T-helper 1 cell treated with Interleukin-12 subunit alpha and Interleukin-12 subunit beta and Interleukin-4 antibody, amounts not matched to agents 30 μg/mL and 1 μg/mL, for 36 hours (primary cell): ENCODE measurements around the gene ST6GALNAC3.

Experiments
- H3K27ac Mint-ChIP-seq: one replicate; pipeline ENCODE4 v1.8.0; 2021; ENCODE audit warnings: mild to moderate bottlenecking, mixed read lengths
- H3K27me3 Mint-ChIP-seq: one replicate; pipeline ENCODE4 v1.8.0; 2021; ENCODE audit warnings: low read depth, mixed read lengths
- H3K36me3 Mint-ChIP-seq: one replicate; pipeline ENCODE4 v1.8.0; 2021; ENCODE audit warnings: low read depth, mixed read lengths
- H3K4me1 Mint-ChIP-seq: one replicate; pipeline ENCODE4 v1.8.0; 2021; ENCODE audit warnings: low read depth, mixed read lengths
- H3K4me3 Mint-ChIP-seq: one replicate; pipeline ENCODE4 v1.8.0; 2021; ENCODE audit warnings: mild to moderate bottlenecking, moderate library complexity, mixed read lengths
- H3K9me3 Mint-ChIP-seq: one replicate; pipeline ENCODE4 v1.8.0; 2021; ENCODE audit warnings: mixed read lengths

The ST6GALNAC3 gene

DNA sequence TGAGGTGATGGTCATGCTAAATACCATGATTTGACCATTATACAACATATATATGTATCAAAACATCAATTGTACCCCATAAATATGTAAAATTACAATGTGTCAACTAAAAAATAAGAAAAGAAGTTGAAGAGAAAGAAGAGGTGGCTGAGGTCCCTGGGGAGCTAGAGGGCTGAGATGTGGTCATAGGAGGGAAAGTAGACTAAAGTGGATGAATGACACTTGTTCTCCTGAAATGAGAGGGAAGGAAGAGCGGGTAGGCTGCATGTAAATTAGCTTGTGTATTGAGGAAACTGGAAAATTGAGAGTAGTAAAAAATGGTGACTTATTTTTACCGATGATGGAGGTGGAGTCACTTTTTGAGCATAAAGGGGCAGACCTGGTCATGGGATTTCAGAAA is 117.0 kb downstream of the ST6GALNAC3 start:
- Mint-ChIP-seq H3K4me3 (no peak overlapping the region), H3K4me1 (no peaks in the 10 kb centered on the region), H3K36me3 (no peaks in the 10 kb centered on the region), H3K9me3 (no peaks in the 10 kb centered on the region), H3K27me3 (no peaks in the 10 kb centered on the region), H3K27ac (no peak overlapping the region)

DNA sequence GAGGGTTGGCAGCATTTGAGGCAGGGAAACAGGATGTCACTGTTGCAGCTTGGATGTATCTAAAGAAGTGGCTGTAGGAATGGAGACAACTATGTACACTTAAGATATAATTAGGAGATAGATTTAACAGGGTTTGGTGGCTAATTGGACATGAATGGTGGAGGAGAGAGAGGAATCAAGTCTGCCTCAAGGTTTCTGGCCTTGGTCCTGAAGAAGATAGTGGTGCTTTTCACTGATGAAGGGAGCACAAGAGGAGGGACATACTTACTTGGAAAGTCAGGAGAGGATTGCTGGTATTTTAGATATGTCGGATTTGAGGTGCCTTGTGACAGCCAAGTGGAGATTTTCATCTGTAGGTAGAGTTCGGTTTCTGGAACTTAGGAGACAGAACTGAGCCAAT is 123.9 kb downstream of the ST6GALNAC3 start:
- Mint-ChIP-seq H3K27me3 (no peaks in the 10 kb centered on the region), H3K4me1 (no peaks in the 10 kb centered on the region)

GRCh38 chr1:76202670-76203069 is 128.1 kb downstream of the ST6GALNAC3 start:
- H3K36me3 Mint-ChIP-seq: no peaks in the 10 kb centered on the region
- H3K4me3 Mint-ChIP-seq: no peak overlapping the region
- H3K9me3 Mint-ChIP-seq: no peaks in the 10 kb centered on the region
- no peaks in the 10 kb centered on the region for H3K27me3 Mint-ChIP-seq
- no peak overlapping the region for H3K27ac Mint-ChIP-seq
- no peaks in the 10 kb centered on the region for H3K4me1 Mint-ChIP-seq

More for the DNA sequence above, 123.9 kb downstream of the ST6GALNAC3 start:
- H3K27ac Mint-ChIP-seq: no peak overlapping the region
- no peak overlapping the region for H3K4me3 Mint-ChIP-seq
- no peaks in the 10 kb centered on the region for H3K36me3 Mint-ChIP-seq
- H3K9me3 Mint-ChIP-seq: no peaks in the 10 kb centered on the region

GRCh38 chr1:76203127-76203526 is 128.6 kb downstream of the ST6GALNAC3 start:
- Mint-ChIP-seq H3K27me3 (no peaks in the 10 kb centered on the region), H3K36me3 (no peaks in the 10 kb centered on the region), H3K9me3 (no peaks in the 10 kb centered on the region), H3K27ac (no peak overlapping the region), H3K4me3 (no peak overlapping the region), H3K4me1 (no peaks in the 10 kb centered on the region)

- H3K9me3 Mint-ChIP-seq: no peaks in the 10 kb centered on the region
- no peak overlapping the region for H3K27ac Mint-ChIP-seq
- no peaks in the 10 kb centered on the region for H3K36me3 Mint-ChIP-seq
- no peaks in the 10 kb centered on the region for H3K4me1 Mint-ChIP-seq
- no peak overlapping the region for H3K4me3 Mint-ChIP-seq
- H3K27me3 Mint-ChIP-seq: no peaks in the 10 kb centered on the region
Measured at GRCh38 chr1:76209238-76209637, 134.7 kb downstream of the ST6GALNAC3 start.

DNA sequence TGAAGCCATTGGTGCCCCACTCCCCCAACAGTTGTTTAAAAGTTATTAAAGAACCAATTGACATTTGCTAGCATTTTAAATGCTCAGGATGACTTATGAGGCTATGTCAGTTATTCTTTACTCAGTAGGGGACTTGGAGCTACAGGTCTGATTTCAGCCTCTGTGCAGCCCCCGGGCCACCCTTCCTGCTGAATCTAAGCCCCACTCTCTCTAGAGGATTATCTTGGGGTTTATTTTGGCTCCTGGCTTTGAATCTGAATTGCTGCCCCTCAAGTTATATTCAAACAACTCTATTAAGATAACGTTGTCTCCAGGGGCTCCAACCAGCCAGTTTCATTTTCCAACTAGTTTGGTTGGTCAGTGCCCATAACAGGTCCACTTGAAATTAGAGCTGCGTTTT is 135.1 kb downstream of the ST6GALNAC3 start:
- Mint-ChIP-seq H3K36me3 (no peaks in the 10 kb centered on the region), H3K27me3 (no peaks in the 10 kb centered on the region), H3K9me3 (no peaks in the 10 kb centered on the region), H3K4me1 (no peaks in the 10 kb centered on the region), H3K27ac (no peak overlapping the region), H3K4me3 (no peak overlapping the region)

DNA sequence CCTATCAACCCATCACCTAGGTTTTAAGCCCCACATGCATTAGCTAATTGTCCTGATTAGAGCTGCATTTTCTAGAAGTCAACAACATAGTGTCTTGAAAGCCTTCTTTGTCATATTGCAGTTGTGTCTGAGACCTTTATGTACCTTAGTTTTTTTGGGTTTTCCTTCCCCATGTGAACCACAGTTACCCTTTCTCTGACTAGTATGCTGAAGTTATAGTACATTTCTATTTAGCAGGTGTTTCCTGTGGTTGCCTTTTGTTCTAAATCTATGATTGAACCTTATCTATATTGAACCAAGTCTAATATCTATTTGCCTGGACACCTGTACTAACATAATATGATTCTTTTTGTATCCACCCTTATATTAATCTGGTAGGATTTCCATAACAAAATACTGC is 135.6 kb downstream of the ST6GALNAC3 start:
- Mint-ChIP-seq H3K27me3 (no peaks in the 10 kb centered on the region), H3K36me3 (no peaks in the 10 kb centered on the region), H3K4me1 (no peaks in the 10 kb centered on the region), H3K9me3 (no peaks in the 10 kb centered on the region), H3K4me3 (no peak overlapping the region), H3K27ac (no peak overlapping the region)

DNA sequence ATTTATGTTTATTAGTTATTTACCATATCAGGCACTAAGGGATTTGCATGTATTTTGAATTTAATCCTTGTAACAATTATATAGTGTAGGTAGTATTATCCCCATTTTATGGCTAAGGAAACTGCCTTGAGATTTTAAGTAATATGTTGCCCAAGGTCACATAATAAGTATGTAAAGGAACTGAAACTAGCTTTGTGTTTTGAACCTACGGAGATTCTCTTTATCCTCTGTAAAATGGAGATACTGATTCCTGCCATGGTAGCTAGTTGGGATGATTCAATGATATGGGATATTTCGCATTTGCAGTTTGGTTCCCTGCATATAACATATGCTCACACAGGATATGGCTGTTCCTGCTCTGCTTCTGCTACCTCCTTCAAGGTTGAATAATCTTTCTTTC is 144.3 kb downstream of the ST6GALNAC3 start:
- Mint-ChIP-seq H3K27ac (no peak overlapping the region), H3K36me3 (no peaks in the 10 kb centered on the region), H3K9me3 (no peaks in the 10 kb centered on the region), H3K27me3 (no peaks in the 10 kb centered on the region), H3K4me1 (no peaks in the 10 kb centered on the region), H3K4me3 (no peak overlapping the region)

GRCh38 chr1:76219366-76219818 is 144.8 kb downstream of the ST6GALNAC3 start:
- Mint-ChIP-seq H3K4me3 (no peak overlapping the region), H3K4me1 (no peaks in the 10 kb centered on the region), H3K36me3 (no peaks in the 10 kb centered on the region), H3K27ac (no peak overlapping the region), H3K9me3 (no peaks in the 10 kb centered on the region), H3K27me3 (no peaks in the 10 kb centered on the region)

- Mint-ChIP-seq H3K4me1 (no peaks in the 10 kb centered on the region), H3K9me3 (peaks cover 4% of the 10 kb centered on the region), H3K27ac (no peak overlapping the region), H3K36me3 (peaks cover 2% of the 10 kb centered on the region), H3K4me3 (no peak overlapping the region), H3K27me3 (no peaks in the 10 kb centered on the region)
Measured at GRCh38 chr1:76224752-76225151, 150.2 kb downstream of the ST6GALNAC3 start.

DNA sequence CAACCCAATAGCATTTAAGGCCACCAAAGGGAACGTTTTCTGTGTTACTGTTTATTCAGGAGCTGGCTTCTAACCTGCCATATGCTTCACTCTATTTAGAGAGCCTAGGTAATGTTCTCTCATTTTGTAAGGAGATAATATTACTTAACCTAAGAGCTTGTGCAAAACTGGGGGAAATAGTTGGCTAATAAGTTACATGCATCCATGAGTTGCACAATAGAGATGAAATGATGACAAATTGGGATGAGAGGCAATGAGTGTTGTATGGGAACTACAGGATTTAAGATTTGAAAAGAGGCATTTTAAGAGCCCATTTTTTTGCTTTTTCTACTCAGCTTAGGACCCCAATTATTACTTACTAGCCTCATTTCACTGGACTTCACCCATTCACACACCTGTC is 151.0 kb downstream of the ST6GALNAC3 start:
- Mint-ChIP-seq H3K4me1 (no peaks in the 10 kb centered on the region), H3K4me3 (no peak overlapping the region), H3K27ac (no peak overlapping the region), H3K36me3 (peaks cover 2% of the 10 kb centered on the region), H3K9me3 (peaks cover 4% of the 10 kb centered on the region), H3K27me3 (no peaks in the 10 kb centered on the region)

GRCh38 chr1:76227621-76228020 is 153.1 kb downstream of the ST6GALNAC3 start:
- peaks cover 6% of the 10 kb centered on the region for H3K4me1 Mint-ChIP-seq
- no peak overlapping the region for H3K27ac Mint-ChIP-seq
- H3K9me3 Mint-ChIP-seq: peaks cover 4% of the 10 kb centered on the region
- H3K4me3 Mint-ChIP-seq: no peak overlapping the region
- H3K36me3 Mint-ChIP-seq: peaks cover 2% of the 10 kb centered on the region
- H3K27me3 Mint-ChIP-seq: no peaks in the 10 kb centered on the region

DNA sequence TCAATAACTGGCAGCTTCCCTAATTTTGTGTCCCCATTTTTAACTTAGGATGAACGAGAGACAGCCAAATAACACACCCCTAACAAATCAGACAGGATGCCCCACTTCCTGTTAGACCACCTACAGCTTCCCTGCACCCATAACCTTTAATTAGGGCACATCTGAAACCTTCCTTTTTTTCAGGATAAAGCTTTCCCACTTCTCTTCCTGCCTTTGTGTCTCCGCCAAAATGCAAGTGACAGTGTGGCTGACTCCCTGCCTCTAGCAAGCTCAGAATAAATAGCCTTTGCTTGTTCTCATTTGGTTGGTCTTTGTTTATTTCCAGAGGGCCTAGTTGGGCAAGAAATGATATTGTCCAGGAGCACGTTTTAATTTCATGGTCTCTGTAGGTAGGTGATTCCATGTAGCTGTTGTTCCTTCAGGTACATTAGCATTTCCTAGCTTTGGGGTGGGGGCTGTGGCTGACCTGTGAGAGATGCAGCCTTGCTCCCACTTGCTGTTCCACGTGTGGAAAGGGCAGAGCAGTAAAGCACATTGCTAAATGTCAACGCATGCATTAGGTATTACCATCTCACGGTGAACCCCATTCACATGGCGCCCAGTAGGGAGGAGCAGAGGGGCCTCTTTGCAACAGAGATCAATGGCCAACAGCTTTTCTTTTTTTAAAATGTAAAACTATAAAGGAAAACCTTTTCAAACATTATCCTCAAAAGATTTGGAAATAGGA is 154.9 kb downstream of the ST6GALNAC3 start:
- Mint-ChIP-seq H3K36me3 (peaks cover 2% of the 10 kb centered on the region), H3K27ac (no peak overlapping the region), H3K27me3 (no peaks in the 10 kb centered on the region), H3K4me3 (no peak overlapping the region), H3K9me3 (peaks cover 4% of the 10 kb centered on the region), H3K4me1 (peaks cover 6% of the 10 kb centered on the region)

GRCh38 chr1:76230842-76231281 is 156.3 kb downstream of the ST6GALNAC3 start:
- Mint-ChIP-seq H3K4me3 (no peak overlapping the region), H3K27ac (no peak overlapping the region), H3K36me3 (peaks cover 2% of the 10 kb centered on the region)

GRCh38 chr1:76231320-76231719 is 156.8 kb downstream of the ST6GALNAC3 start:
- Mint-ChIP-seq H3K4me1 (peaks cover 6% of the 10 kb centered on the region), H3K4me3 (no peak overlapping the region), H3K9me3 (peaks cover 3% of the 10 kb centered on the region), H3K27ac (no peak overlapping the region), H3K36me3 (peaks cover 2% of the 10 kb centered on the region), H3K27me3 (no peaks in the 10 kb centered on the region)

More at GRCh38 chr1:76230842-76231281, 156.3 kb downstream of the ST6GALNAC3 start:
- Mint-ChIP-seq H3K4me1 (peaks cover 6% of the 10 kb centered on the region), H3K9me3 (peaks cover 4% of the 10 kb centered on the region), H3K27me3 (no peaks in the 10 kb centered on the region)
